Fibroblast of lung (primary cell): ENCODE data around the gene NEK11. TPM values are rescaled to one million over a fixed set of nuclear protein-coding genes. Genes with fewer than 3 reads are reported as not detected.
A peak's percentile ranks its signal among the peaks of the same experiment; 100 is the strongest.

Source experiments
- DNase-seq, 2 donors: peaks; one replicate each; pipeline versions ENCODE4 v3.0.0 to v3.0.0-alpha.2; 2010; ENCODE audit warnings: low read depth in 2 of 2
- H2AFZ ChIP-seq: 2 replicates; pipeline ENCODE4 v1.5.1; 2012; ENCODE audit warnings: low read length, control low read depth, inconsistent platforms
- H3K27ac ChIP-seq: 2 replicates; pipeline ENCODE4 v1.5.1; 2011; ENCODE audit warnings: low read length, control low read depth; ENCODE audit not compliant: insufficient read depth
- H3K27me3 ChIP-seq: 2 replicates; pipeline ENCODE4 v1.5.1; 2011; ENCODE audit warnings: mild to moderate bottlenecking, low read length; ENCODE audit not compliant: control insufficient read depth, insufficient read depth
- H3K36me3 ChIP-seq: 2 replicates; pipeline ENCODE4 v1.5.1; 2011; ENCODE audit warnings: low read length; ENCODE audit not compliant: control insufficient read depth, insufficient read depth
- H3K4me1 ChIP-seq: 2 replicates; pipeline ENCODE4 v1.5.1; 2011; ENCODE audit warnings: low read length; ENCODE audit not compliant: control insufficient read depth, insufficient read depth; ENCODE audit errors: extremely low read depth
- H3K4me2 ChIP-seq: 2 replicates; pipeline ENCODE4 v1.5.1; 2011; ENCODE audit warnings: low read length, control low read depth; ENCODE audit not compliant: insufficient read depth; ENCODE audit errors: extremely low read depth
- H3K4me3 ChIP-seq, 4 experiments: fragments of 200-600 bp in 1 of 4; sonication (generic) in 1 of 4; replicated peaks in 1 of 4; 2 replicates each; pipeline ENCODE4 v1.5.1; 2011 to 2016; ENCODE audit warnings: low read length in 4 of 4, low read depth in 3 of 4, mild to moderate bottlenecking in 3 of 4, control low read depth in 2 of 4, inconsistent platforms in 1 of 4, mixed read lengths in 1 of 4; ENCODE audit not compliant: insufficient read depth in 1 of 4; ENCODE audit errors: control extremely low read depth in 1 of 4
- H3K79me2 ChIP-seq: 2 replicates; pipeline ENCODE4 v1.5.1; 2012; ENCODE audit warnings: mild to moderate bottlenecking, low read length, inconsistent platforms; ENCODE audit not compliant: control insufficient read depth, insufficient read depth
- H3K9ac ChIP-seq: 2 replicates; pipeline ENCODE4 v1.5.1; 2011; ENCODE audit warnings: mild to moderate bottlenecking, low read length, control low read depth; ENCODE audit not compliant: insufficient read depth
- H3K9me3 ChIP-seq: 2 replicates; pipeline ENCODE4 v1.5.1; 2012; ENCODE audit warnings: low read depth, low read length; ENCODE audit not compliant: control insufficient read depth, insufficient read depth
- H4K20me1 ChIP-seq: 2 replicates; pipeline ENCODE4 v1.5.1; 2011; ENCODE audit warnings: low read length; ENCODE audit not compliant: control insufficient read depth, insufficient read depth; ENCODE audit errors: extremely low read depth
- CTCF ChIP-seq, 2 donors: IDR thresholded peaks in 1 of 2; conservative IDR thresholded peaks in 1 of 2; 1 replicate in 1 of 2; 2 replicates in 1 of 2; pipeline ENCODE4 v1.5.1; 2011 to 2012; ENCODE audit warnings: low read length in 2 of 2, control low read depth in 1 of 2, inconsistent platforms in 1 of 2, low read depth in 1 of 2, mild to moderate bottlenecking in 1 of 2
- EZH2 ChIP-seq: IDR thresholded peaks from 2 replicates; pipeline ENCODE4 v1.5.1; 2012; ENCODE audit warnings: low read length, control low read depth, mild to moderate bottlenecking; ENCODE audit errors: missing control alignments
- polyA plus RNA-seq, 2 donors: library from polyadenylated mRNA; depleted of rRNA in 1 of 2; stranded (reverse) in 1 of 2; unstranded in 1 of 2; fragments of >200 nt; gene quantifications; 2 replicates each; pipeline ENCODE4 v1.2.1, GENCODE V29; 2011 to 2012; ENCODE audit warnings: missing spikeins in 1 of 2
- total RNA-seq: library from RNA; depleted of rRNA; stranded (reverse); fragments of >200 nt; gene quantifications from 2 replicates; pipeline ENCODE4 v1.2.1, GENCODE V29; 2014

The NEK11 gene
- total and polyA plus RNA-seq, 2 donors (not counting 1 experiment from before 2014, with no cell fraction given), result 4.3 to 13.0 TPM

DNA sequence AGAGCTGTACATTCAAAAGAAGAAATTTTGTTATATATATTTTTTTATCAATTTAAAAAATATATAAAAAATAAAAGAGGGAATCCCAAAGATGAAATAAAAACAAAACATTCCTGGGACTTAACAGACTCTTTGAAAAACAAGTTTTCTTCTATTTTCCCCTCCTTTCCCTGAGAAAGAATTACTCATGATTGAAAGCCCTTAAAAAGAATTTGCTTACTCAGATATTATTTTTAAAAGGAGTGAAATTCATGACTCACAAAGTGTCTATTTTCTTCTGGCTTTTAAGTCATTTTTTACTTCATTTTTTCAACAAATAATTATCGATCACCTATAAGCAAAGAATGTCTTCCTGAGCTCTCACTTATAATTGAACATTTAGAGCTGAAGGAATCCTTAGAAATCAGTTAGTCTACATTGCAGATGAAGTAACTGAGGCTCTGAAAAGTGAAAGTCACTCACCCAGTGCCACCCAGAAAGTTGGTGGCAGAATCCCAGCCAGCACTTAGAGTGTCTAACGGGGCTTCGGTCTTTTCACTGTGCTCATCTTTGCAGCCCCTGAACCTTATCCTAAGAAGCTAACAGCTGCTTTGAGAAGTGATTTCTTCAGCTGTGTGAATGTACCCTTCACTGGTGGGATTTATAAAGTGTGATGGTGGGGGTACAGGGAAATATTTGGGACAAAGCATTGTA, 312.4 kb downstream of the NEK11 start:
- H3K9ac ChIP-seq, result no peak overlapping the region
- H3K36me3 ChIP-seq, result no peaks in the 10 kb centered on the region
- H3K27ac ChIP-seq, result no peak overlapping the region
- no peaks in the 10 kb centered on the region for H4K20me1 ChIP-seq
- H3K9me3 ChIP-seq, result no peaks in the 10 kb centered on the region
- H3K4me1 ChIP-seq, result no peaks in the 10 kb centered on the region
- TF ChIP-seq CTCF (conservative IDR thresholded peaks at IDR 0.05 in 1 of 2, IDR thresholded peaks at IDR 0.05 in 1 of 2; ENCODE audit: low read depth in 1 of 2, low read length in 2 of 2) (no peak), EZH2 (no peak)
- no peaks in the 10 kb centered on the region for H3K79me2 ChIP-seq
- no peaks in the 10 kb centered on the region for H3K27me3 ChIP-seq
- H3K4me2 ChIP-seq, result no peak overlapping the region
- H2AFZ ChIP-seq, result no peak overlapping the region
- peak in 1 of 2 donors; percentile 32 for DNase-seq
- H3K4me3 ChIP-seq, result no peak overlapping the region

DNA sequence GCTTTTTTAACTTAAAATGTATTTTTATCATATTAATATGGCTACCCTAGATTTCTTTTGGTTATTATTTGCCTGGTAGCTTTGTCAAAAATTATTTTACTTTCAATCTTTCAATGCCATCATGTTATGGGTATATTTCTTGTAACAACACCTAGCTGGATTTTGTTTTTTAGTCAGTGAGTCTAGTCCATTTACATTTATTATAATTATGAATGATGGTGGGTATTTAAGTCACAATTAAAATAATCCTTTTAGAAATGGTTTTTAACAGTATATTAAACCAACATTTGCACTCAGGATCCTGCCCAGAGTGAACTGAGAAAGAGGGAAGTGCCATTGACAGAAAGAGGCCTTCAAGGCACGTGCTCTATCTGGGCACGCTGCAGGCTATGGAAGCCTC, 315.1 kb downstream of the NEK11 start:
- Histone ChIP-seq H3K4me3 (no peak overlapping the region), H3K79me2 (no peaks in the 10 kb centered on the region), H3K4me1 (no peaks in the 10 kb centered on the region), H3K27me3 (no peaks in the 10 kb centered on the region), H2AFZ (no peak overlapping the region), H4K20me1 (no peaks in the 10 kb centered on the region), H3K9ac (no peak overlapping the region), H3K9me3 (no peaks in the 10 kb centered on the region), H3K36me3 (no peaks in the 10 kb centered on the region), H3K27ac (no peak overlapping the region), H3K4me2 (no peak overlapping the region)
- no peak for TF ChIP-seq EZH2
- no peak for TF ChIP-seq CTCF (conservative IDR thresholded peaks at IDR 0.05 in 1 of 2, IDR thresholded peaks at IDR 0.05 in 1 of 2; ENCODE audit: low read depth in 1 of 2, low read length in 2 of 2)
- DNase-seq, result no peak

- Histone ChIP-seq H3K9ac (no peak overlapping the region), H3K79me2 (no peaks in the 10 kb centered on the region), H3K27me3 (no peaks in the 10 kb centered on the region), H3K9me3 (no peaks in the 10 kb centered on the region), H3K4me3 (no peak overlapping the region), H2AFZ (no peak overlapping the region), H3K4me2 (no peak overlapping the region), H4K20me1 (no peaks in the 10 kb centered on the region), H3K4me1 (no peaks in the 10 kb centered on the region), H3K36me3 (no peaks in the 10 kb centered on the region), H3K27ac (no peak overlapping the region)
- no peak for DNase-seq
- TF ChIP-seq CTCF (conservative IDR thresholded peaks at IDR 0.05 in 1 of 2, IDR thresholded peaks at IDR 0.05 in 1 of 2; ENCODE audit: low read depth in 1 of 2, low read length in 2 of 2) (no peak), EZH2 (no peak)
Observed at GRCh38 chr3:131348911-131349310, 322.2 kb downstream of the NEK11 start.
